ENCODE results near the gene MEN1.

The MEN1 gene

DNA sequence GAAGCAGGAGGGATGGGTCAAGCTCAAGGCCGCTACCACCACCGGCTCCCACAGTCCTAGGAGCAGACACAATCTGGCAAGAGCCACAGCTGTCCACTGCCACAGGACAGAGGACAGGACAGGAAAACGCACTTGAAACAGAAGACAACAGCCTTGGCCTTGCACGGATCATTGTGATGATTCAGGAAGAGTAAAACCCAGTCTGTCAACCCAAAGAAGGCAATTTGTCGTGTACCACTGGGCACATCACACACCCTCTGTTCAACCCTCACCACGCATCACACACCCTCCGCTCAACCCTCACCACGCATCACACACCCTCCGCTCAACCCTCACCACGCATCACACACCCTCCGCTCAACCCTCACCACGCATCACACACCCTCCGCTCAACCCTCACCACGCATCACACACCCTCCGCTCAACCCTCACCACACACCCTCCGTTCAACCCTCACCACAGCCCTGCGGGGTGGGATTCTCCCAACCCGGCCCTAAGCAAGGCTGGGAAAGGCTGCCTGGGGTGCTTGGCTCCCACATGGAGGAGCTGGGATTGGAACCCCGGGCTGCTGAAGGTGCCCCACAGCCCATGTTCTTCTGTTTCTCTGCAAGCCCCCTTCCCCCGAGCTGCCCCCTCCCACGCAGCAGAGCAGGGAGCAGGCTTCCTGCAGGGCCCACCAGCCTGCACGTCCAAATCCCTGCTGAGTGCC, 45.4 kb upstream of the MEN1 start:
- TF ChIP-seq, protein P1, sequence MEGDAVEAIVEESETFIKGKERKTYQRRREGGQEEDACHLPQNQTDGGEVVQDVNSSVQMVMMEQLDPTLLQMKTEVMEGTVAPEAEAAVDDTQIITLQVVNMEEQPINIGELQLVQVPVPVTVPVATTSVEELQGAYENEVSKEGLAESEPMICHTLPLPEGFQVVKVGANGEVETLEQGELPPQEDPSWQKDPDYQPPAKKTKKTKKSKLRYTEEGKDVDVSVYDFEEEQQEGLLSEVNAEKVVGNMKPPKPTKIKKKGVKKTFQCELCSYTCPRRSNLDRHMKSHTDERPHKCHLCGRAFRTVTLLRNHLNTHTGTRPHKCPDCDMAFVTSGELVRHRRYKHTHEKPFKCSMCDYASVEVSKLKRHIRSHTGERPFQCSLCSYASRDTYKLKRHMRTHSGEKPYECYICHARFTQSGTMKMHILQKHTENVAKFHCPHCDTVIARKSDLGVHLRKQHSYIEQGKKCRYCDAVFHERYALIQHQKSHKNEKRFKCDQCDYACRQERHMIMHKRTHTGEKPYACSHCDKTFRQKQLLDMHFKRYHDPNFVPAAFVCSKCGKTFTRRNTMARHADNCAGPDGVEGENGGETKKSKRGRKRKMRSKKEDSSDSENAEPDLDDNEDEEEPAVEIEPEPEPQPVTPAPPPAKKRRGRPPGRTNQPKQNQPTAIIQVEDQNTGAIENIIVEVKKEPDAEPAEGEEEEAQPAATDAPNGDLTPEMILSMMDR (IDR thresholded peaks at IDR 0.05; ENCODE audit: low read length, missing control alignments): no peak
- H3K4me3 ChIP-seq (replicated peaks; ENCODE audit: low read depth, low read length): no peak overlapping the region
- no peak for DNase-seq (ENCODE audit: low read depth)

DNA sequence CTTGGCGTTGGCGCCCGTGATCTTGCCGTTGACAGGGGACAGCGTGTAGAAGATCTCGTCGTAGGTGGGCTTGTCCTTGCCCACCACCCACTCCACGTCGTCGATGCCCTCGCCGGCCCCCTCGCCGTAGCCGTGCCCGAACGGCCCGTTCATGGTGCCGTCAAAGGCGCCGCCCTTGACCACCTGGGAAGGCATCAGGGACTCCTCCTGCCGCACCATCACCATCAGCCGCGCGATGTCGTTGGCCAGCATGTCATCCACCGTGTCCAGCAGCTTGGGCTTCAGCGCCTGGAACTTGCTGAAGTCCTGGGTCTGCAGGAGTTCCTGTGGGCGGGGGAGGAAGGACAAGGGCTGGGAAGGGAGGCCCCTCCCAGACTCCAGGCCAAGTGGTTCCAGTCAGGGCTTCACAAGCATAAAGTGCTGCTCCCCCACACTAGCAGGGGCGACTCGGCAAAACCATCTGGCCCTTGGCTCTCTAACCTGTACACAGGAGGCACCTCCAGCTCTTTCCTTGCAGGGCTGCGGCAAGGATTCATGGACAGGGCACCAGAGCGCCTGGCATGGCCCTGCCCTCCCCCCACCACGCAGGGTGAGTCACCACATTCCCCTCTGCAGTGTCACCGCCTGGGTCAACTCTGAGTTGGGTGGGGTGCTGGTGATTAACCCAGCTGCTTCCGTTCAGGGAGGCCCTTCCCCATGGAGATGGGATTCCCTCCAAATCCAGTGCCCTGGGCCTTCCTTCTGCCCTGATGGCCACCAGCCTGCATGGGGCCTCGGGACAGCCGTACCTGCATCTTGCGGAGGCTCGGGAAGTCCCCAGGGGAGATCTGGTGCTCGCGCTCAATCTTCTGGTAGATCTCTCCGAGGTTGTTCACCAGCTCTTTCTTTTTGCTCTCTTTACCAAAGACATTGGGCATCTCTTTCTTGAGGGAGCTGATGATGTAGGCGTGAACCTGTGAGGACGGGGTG, 44.5 kb upstream of the MEN1 start:
- peak; percentile 88 for DNase-seq (ENCODE audit: low read depth)
- H3K4me3 ChIP-seq (replicated peaks; ENCODE audit: low read depth, low read length): no peak overlapping the region
- TF ChIP-seq, protein P1 (IDR thresholded peaks at IDR 0.05; ENCODE audit: low read length, missing control alignments): no peak

DNA sequence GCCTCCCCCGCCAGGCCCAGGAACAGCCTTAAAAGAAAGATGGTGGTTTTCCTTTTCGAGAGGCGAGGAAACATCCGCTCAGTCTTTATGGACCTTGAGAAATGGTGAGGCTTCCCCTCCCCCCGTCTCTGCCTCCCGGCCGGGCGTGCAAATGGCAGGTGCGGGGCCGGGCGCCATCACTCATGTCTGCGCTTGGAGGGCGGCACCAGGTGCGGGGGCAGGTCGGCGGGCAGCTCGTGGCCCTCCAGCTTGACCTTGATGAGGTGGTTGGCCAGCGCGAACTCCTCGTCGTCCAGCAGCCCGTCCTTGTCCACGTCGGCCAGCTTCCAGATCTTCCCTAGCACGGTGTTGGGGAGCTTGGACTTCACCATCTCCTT, 43.8 kb upstream of the MEN1 start:
- H3K4me3 ChIP-seq (replicated peaks; ENCODE audit: low read depth, low read length): no peak overlapping the region

DNA sequence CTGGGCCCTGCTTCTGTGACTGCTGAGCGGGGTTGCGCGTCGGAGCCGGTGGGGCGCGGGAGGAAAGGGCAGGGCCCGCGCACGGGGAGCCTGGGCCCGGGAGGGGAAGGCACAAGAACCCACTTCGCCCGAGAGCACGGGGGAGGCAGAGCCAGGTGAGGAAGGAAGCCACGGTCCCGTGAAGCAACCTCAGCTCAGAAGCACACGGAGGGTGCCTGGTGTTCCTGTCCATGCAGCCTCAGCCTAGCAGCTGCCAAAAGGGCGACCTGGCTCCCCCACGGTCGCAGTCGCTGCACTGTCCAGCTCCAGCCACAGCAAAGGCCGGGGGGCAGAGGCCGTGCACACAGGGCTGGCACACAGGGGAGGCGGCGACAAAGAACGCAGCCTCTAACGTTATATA, 43.4 kb upstream of the MEN1 start:
- TF ChIP-seq, protein P1 (IDR thresholded peaks at IDR 0.05; ENCODE audit: low read length, missing control alignments): no peak
- no peak overlapping the region for H3K4me3 ChIP-seq (replicated peaks; ENCODE audit: low read depth, low read length)
- DNase-seq (ENCODE audit: low read depth): no peak

More for the DNA sequence above, 43.8 kb upstream of the MEN1 start:
- TF ChIP-seq, protein P1 (IDR thresholded peaks at IDR 0.05; ENCODE audit: low read length, missing control alignments): no peak
- DNase-seq (ENCODE audit: low read depth): no peak

DNA sequence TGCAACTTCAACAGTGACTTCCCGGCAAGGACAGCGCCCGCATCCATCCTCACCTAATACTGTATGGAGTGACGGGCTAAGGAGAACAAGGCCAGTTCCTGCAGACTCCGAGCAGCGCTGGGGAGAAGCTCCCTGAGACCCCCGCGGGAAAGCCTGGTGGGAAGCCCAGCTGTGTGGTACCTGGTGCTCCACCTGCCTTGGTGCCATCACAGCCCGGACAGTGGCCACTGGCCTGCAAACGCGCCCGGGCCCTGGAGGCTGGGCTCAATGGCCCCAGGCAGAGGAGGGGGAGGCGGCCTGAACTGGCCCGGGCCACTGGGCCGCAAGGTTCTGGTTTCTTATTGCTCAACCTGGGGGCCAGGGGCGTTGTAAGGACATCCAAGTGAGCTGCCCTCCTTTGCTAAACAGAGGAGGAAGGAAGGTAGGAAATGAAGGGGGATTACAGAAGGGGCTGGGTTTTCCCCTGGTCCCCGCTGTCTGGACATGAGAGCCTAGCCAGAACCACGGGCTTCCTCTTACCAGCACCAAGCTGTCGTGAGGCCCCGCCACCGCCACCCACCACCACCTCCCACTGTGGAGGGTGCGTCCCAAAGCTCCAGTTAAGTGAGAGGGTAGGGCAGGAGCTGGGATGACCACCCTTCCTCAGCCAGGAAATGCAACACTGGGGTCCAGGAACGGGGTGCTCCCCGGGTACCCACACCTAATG, 42.6 kb upstream of the MEN1 start:
- no peak overlapping the region for H3K4me3 ChIP-seq (replicated peaks; ENCODE audit: low read depth, low read length)
- DNase-seq (ENCODE audit: low read depth): no peak
- TF ChIP-seq, protein P1 (IDR thresholded peaks at IDR 0.05; ENCODE audit: low read length, missing control alignments): no peak

DNA sequence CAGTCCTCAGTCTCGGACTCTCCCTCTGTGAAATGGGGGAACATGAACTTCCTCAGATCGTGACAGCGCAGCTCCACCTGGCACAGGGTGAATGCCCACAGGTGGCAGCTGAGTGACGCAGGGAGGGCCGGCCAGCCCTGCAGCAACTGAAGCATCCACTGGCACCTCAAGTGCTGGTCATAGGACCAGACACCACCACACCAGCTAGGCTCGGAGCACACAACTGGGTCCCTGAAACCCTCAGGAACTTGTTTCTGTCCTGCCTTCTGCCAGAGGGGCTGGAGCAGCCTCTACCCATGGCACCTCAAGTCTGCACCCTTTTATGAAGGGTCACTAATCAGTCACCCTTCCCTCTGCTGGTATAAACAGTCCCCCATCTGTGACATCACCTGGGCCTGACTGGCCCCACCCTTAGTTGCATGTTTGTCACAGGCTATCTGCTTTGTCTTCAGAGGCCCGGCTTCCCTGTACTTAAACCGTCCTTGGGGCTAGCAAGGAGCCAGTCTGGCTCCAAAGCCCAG, 41.5 kb upstream of the MEN1 start:
- H3K4me3 ChIP-seq (replicated peaks; ENCODE audit: low read depth, low read length): no peak overlapping the region
- TF ChIP-seq, protein P1 (IDR thresholded peaks at IDR 0.05; ENCODE audit: low read length, missing control alignments): no peak
- DNase-seq (ENCODE audit: low read depth): no peak
